Ovary (tissue), 3 donors: Measurements from ENCODE around the gene P2RY14.

Experiments used
- POLR2A ChIP-seq: fragments of 450-650 bp; IDR thresholded peaks from one replicate; pipeline ENCODE4 v1.6.1; 2017; ENCODE audit warnings: antibody characterized with exemption, mild to moderate bottlenecking, moderate library complexity
- TF ChIP-seq, protein P1 (sequence below), 3 donors: fragments of 450-650 bp in 2 of 3; fragments of 200-600 bp in 1 of 3; IDR thresholded peaks; one replicate each; pipeline versions ENCODE4 v1.5.1 to v1.8.0; 2016 to 2022; ENCODE audit warnings: antibody characterized with exemption in 3 of 3, mild to moderate bottlenecking in 1 of 3
- donor health status: DM: no; HTN: no; CAD: no.

DNA sequence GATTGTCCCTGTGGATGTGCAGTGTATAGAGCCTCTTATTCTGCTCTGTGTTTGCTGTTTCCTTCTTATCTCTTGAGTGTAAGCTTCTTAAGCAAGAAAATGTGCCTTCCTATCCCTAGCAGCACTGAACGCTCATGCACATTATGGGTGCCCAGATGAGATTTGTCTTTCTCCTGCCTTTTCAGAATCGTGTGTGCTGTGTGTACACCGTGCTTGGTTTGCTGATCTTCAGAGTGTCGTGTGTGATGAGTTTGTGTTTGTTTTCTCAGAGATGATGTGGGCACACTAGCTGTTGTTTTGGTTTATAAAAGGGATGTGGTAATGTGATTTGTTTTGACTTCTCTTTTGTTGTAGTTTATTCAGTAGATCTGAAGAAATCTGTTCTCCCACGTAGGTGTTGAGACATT, 95.1 kb downstream of the P2RY14 start:
- TF ChIP-seq POLR2A, result no peak
- TF ChIP-seq, protein P1, sequence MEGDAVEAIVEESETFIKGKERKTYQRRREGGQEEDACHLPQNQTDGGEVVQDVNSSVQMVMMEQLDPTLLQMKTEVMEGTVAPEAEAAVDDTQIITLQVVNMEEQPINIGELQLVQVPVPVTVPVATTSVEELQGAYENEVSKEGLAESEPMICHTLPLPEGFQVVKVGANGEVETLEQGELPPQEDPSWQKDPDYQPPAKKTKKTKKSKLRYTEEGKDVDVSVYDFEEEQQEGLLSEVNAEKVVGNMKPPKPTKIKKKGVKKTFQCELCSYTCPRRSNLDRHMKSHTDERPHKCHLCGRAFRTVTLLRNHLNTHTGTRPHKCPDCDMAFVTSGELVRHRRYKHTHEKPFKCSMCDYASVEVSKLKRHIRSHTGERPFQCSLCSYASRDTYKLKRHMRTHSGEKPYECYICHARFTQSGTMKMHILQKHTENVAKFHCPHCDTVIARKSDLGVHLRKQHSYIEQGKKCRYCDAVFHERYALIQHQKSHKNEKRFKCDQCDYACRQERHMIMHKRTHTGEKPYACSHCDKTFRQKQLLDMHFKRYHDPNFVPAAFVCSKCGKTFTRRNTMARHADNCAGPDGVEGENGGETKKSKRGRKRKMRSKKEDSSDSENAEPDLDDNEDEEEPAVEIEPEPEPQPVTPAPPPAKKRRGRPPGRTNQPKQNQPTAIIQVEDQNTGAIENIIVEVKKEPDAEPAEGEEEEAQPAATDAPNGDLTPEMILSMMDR (IDR thresholded peaks at IDR 0.05), result no peak
